Measurements from ENCODE around the gene C7orf57. TPM values are rescaled to one million over a fixed set of nuclear protein-coding genes. Genes with fewer than 3 reads are reported as not detected.

The C7orf57 gene
- total RNA-seq, 1 donor from 2014 or later, result not detected

GRCh38 chr7:48085433-48085791, 50.1 kb downstream of the C7orf57 start:
- no peaks in the 10 kb centered on the region for H3K36me3 Mint-ChIP-seq
- H3K9me3 Mint-ChIP-seq, result no peaks in the 10 kb centered on the region
- TF ChIP-seq CTCF (IDR thresholded peaks at IDR 0.05) (no peak), EZH2phosphoT487 (IDR thresholded peaks at IDR 0.05) (no peak), EZH2 (IDR thresholded peaks at IDR 0.05) (no peak)
- H3K4me1 Mint-ChIP-seq, result peaks cover 16% of the 10 kb centered on the region
- Histone ChIP-seq H3K4me3 (no peak overlapping the region), H3K36me3 (no peaks in the 10 kb centered on the region), H3K4me1 (no peaks in the 10 kb centered on the region), H3K27me3 (peaks cover 6% of the 10 kb centered on the region), H3K9me3 (ENCODE audit: low read depth) (no peaks in the 10 kb centered on the region), H3F3A (ENCODE audit: low read depth) (peaks cover 36% of the 10 kb centered on the region), H3K4me2 (no peak overlapping the region), H3K9ac (no peak overlapping the region), H4K20me1 (ENCODE audit: low read depth) (no peaks in the 10 kb centered on the region), H2AFZ (replicated peaks) (no peak overlapping the region), H3K79me2 (ENCODE audit: low read depth) (no peaks in the 10 kb centered on the region), H3K27ac (no peak overlapping the region)
- DNase-seq (ENCODE audit: low spot score), result no peak
- H3K27me3 Mint-ChIP-seq (ENCODE audit: insufficient read depth, low read depth), result peaks cover 3% of the 10 kb centered on the region
- H3K4me3 Mint-ChIP-seq, result no peak overlapping the region
- H3K27ac Mint-ChIP-seq, result peak overlapping the region; percentile 13

GRCh38 chr7:48085942-48086341, 50.6 kb downstream of the C7orf57 start:
- peaks cover 6% of the 10 kb centered on the region for H3K27me3 ChIP-seq
- peaks cover 4% of the 10 kb centered on the region for H3K4me1 ChIP-seq
- H3K36me3 ChIP-seq, result no peaks in the 10 kb centered on the region
- no peaks in the 10 kb centered on the region for H3K9me3 ChIP-seq (ENCODE audit: low read depth)
- no peak overlapping the region for H3K27ac Mint-ChIP-seq
- TF ChIP-seq EZH2 (IDR thresholded peaks at IDR 0.05) (no peak), CTCF (IDR thresholded peaks at IDR 0.05) (no peak), EZH2phosphoT487 (IDR thresholded peaks at IDR 0.05) (no peak)
- no peaks in the 10 kb centered on the region for H4K20me1 ChIP-seq (ENCODE audit: low read depth)
- no peaks in the 10 kb centered on the region for H3K36me3 Mint-ChIP-seq
- H3K4me2 ChIP-seq, result no peak overlapping the region
- H3K9ac ChIP-seq, result no peak overlapping the region
- H3K4me3 Mint-ChIP-seq, result no peak overlapping the region
- H3K9me3 Mint-ChIP-seq, result no peaks in the 10 kb centered on the region
- no peak overlapping the region for H2AFZ ChIP-seq (replicated peaks)
- no peak overlapping the region for H3K27ac ChIP-seq
- DNase-seq (ENCODE audit: low spot score), result no peak
- peaks cover 19% of the 10 kb centered on the region for H3K4me1 Mint-ChIP-seq
- peaks cover 41% of the 10 kb centered on the region for H3F3A ChIP-seq (ENCODE audit: low read depth)
- no peaks in the 10 kb centered on the region for H3K79me2 ChIP-seq (ENCODE audit: low read depth)
- H3K4me3 ChIP-seq, result no peak overlapping the region
- H3K27me3 Mint-ChIP-seq (ENCODE audit: insufficient read depth, low read depth), result peaks cover 3% of the 10 kb centered on the region

GRCh38 chr7:48087349-48087748, 52.0 kb downstream of the C7orf57 start:
- Histone ChIP-seq H3K36me3 (no peaks in the 10 kb centered on the region), H3K4me2 (no peak overlapping the region), H3F3A (ENCODE audit: low read depth) (peaks cover 42% of the 10 kb centered on the region), H4K20me1 (ENCODE audit: low read depth) (no peaks in the 10 kb centered on the region), H3K9me3 (ENCODE audit: low read depth) (no peaks in the 10 kb centered on the region), H3K79me2 (ENCODE audit: low read depth) (no peaks in the 10 kb centered on the region), H3K27ac (no peak overlapping the region), H3K9ac (no peak overlapping the region), H3K27me3 (peaks cover 6% of the 10 kb centered on the region), H2AFZ (replicated peaks) (no peak overlapping the region), H3K4me1 (peaks cover 15% of the 10 kb centered on the region), H3K4me3 (no peak overlapping the region)
- no peak for TF ChIP-seq EZH2 (IDR thresholded peaks at IDR 0.05)
- TF ChIP-seq CTCF (IDR thresholded peaks at IDR 0.05), result no peak
- TF ChIP-seq EZH2phosphoT487 (IDR thresholded peaks at IDR 0.05), result no peak
- Mint-ChIP-seq H3K9me3 (no peaks in the 10 kb centered on the region), H3K27ac (no peak overlapping the region), H3K4me3 (peak overlapping the region; percentile 63), H3K36me3 (peaks cover 6% of the 10 kb centered on the region), H3K4me1 (peaks cover 25% of the 10 kb centered on the region), H3K27me3 (ENCODE audit: insufficient read depth, low read depth) (peaks cover 3% of the 10 kb centered on the region)
- no peak for DNase-seq (ENCODE audit: low spot score)
